ENCODE data around the gene SLC39A13.

- TF ChIP-seq CTCF (conservative IDR thresholded peaks at IDR 0.05; ENCODE audit: low read depth, low read length) (0 out of 2 replicates have a peak, but pooled peaks have one; percentile 14), USF2 (IDR thresholded peaks at IDR 0.05; ENCODE audit: low read depth, low read length) (no peak), POLR2A (IDR thresholded peaks at IDR 0.05; ENCODE audit: low read depth, low read length) (no peak), CEBPB (IDR thresholded peaks at IDR 0.05; ENCODE audit: low read depth, low read length) (peak; percentile 89), ELK1 (IDR thresholded peaks at IDR 0.05; ENCODE audit: borderline replicate concordance, low read depth, low read length) (no peak), MXI1 (IDR thresholded peaks at IDR 0.05; ENCODE audit: borderline replicate concordance, low read depth, low read length) (no peak), SMC3 (IDR thresholded peaks at IDR 0.05; ENCODE audit: low read depth, low read length) (no peak), RAD21 (IDR thresholded peaks at IDR 0.05; ENCODE audit: low read length) (no peak), RCOR1 (IDR thresholded peaks at IDR 0.05; ENCODE audit: insufficient replicate concordance, low read length) (no peak), BHLHE40 (IDR thresholded peaks at IDR 0.05; ENCODE audit: low read depth, low read length) (no peak), FOS (IDR thresholded peaks at IDR 0.05; ENCODE audit: low read depth, low read length) (no peak)
Observed at GRCh38 chr11:47406896-47407745, 1.3 kb upstream of the SLC39A13 start.

Data from IMR-90 (cell line).